GM21360 (cell line): ENCODE data around the gene ICAM5.

ENCODE experiments used
- ATAC-seq: cut with Tn5 transposase; IDR thresholded peaks from one replicate; pipeline ENCODE4 v1.9.1; 2021; ENCODE audit warnings: mild to moderate bottlenecking, moderate library complexity; ENCODE audit not compliant: unreplicated experiment

ICAM5 gene

DNA sequence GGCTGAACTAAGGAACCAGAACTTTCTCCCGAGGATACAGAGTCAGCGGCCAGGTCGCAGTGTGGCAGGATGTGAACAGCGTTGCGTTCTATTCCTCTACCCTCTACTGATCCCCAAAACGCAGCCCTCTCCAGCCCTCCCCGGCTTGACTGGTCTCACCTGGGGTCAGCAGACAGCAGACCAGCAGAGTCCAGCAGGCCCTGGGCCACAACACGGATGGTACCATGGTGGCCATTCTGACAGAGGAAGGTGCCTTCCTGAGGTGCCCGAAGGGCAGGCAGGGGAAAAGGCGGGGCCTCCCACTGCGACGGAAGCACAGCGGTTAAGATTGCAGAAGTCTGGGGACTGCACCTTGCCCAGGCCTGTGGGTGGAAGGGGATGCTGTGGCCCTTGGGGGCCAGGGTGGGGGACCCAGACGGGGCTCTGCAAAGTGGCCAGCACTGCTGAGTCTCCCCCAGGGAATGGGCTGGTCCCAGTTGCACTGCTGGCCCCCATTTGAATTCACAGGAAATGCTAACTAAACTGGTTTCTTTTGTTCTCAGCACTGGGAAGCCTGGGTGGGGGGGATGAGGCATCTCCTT lies 49.7 kb downstream of the ICAM5 start, which contains the start of gene ICAM3:
TSS of gene ICAM3 (minus strand) at position 245 of the 581 bp plus-strand sequence. CDS start at position 235, 10 bp downstream.
- no peak for ATAC-seq

- no peak for ATAC-seq
Observed at GRCh38 chr19:10339977-10340376, 50.2 kb downstream of the ICAM5 start.

DNA sequence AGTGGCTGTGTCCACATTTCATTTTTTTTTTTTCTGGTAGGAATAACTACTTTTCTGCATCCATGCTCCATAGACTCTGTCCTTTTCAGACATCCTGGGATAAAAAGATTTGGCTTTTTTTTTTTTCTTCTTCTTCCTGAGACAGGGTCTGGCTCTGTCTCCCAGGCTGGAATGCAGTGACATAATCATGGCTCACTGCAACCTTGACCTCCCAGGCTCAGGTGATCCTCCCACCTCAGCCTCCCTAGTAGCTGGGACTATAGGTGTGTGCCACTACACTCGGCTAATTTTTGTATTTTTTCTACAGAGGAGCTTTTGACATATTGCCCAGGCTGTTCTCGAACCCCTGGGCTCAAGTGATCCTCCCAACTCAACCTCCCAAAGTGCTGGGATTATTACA lies 53.7 kb downstream of the ICAM5 start:
- ATAC-seq = no peak

GRCh38 chr19:10344780-10345179 lies 55.0 kb downstream of the ICAM5 start:
- no peak for ATAC-seq
